HepG2 (cell line): ENCODE measurements around the gene FAT1. TPM values are rescaled to one million over a fixed set of nuclear protein-coding genes. Genes with fewer than 3 reads are reported as not detected.
A peak's percentile ranks its signal among the peaks of the same experiment; 100 is the strongest.

Experiments
- ATAC-seq: fragments of 200-7000 bp; cut with Tn5 transposase; 3 replicates; pipeline ENCODE4 v1.9.1; 2020; ENCODE audit warnings: mild to moderate bottlenecking, moderate library complexity
- BruUV-seq: library from RNA; stranded (reverse); fragments of 400-500 nt; replicated peaks from 2 replicates; lab custom pipeline; 2021; lab: Mats Ljungman, UMichigan
- CTCF ChIA-PET: fragments of 300-600 bp; formaldehyde crosslinking; extraction: SDS; loops from one replicate; lab custom pipeline; 2021; ENCODE audit warnings: low total read pairs, inconsistent platforms, low intra/inter-chr PET ratio; lab: Yijun Ruan, JAX
- POLR2A ChIA-PET: fragments of 350-600 bp; sonication (Branson Sonifier 250); formaldehyde crosslinking; loops from one replicate; lab custom pipeline; 2020; ENCODE audit warnings: antibody characterized with exemption, inconsistent platforms; lab: Yijun Ruan, JAX
- DNase-seq: peaks from one replicate; pipeline ENCODE4 v3.0.0-alpha.2; 2015; ENCODE audit warnings: low spot score
- FAIRE-seq: peaks from 3 replicates; lab custom pipeline; 2011; peaks lifted over from hg19 to GRCh38; lab: Jason Lieb, UNC
- H2AFZ ChIP-seq: one replicate; pipeline ENCODE4 v1.6.1; 2011; ENCODE audit warnings: low read length, inconsistent platforms
- H3K27ac ChIP-seq: fragments of 300-600 bp; 3 replicates; pipeline ENCODE4 v1.8.0; 2011; ENCODE audit warnings: mixed run types, mild to moderate bottlenecking, mixed read lengths, low read length, inconsistent platforms; ENCODE audit not compliant: insufficient read depth; ENCODE audit errors: extremely low read length
- H3K27me3 ChIP-seq, 2 experiments: fragments of 200-600 bp in 1 of 2; 2 replicates in 1 of 2; 3 replicates in 1 of 2; pipeline versions ENCODE4 v1.6.0 to v1.8.0; 2011; ENCODE audit warnings: low read length in 2 of 2, mild to moderate bottlenecking in 2 of 2, moderate library complexity in 2 of 2, inconsistent platforms in 1 of 2; ENCODE audit not compliant: insufficient read depth in 2 of 2, control insufficient read depth in 1 of 2
- H3K36me3 ChIP-seq, 2 experiments: fragments of 200-600 bp in 1 of 2; replicated peaks in 1 of 2; 2 replicates in 1 of 2; 3 replicates in 1 of 2; pipeline versions ENCODE4 v1.5.1 to v1.8.0; 2011; ENCODE audit warnings: low read length in 2 of 2, inconsistent platforms in 1 of 2; ENCODE audit not compliant: insufficient read depth in 2 of 2, control insufficient read depth in 1 of 2
- H3K4me1 ChIP-seq: 2 replicates; pipeline ENCODE4 v1.5.1; 2012; ENCODE audit warnings: low read length, inconsistent platforms; ENCODE audit not compliant: insufficient read depth
- H3K4me2 ChIP-seq: 2 replicates; pipeline ENCODE4 v1.6.0; 2011; ENCODE audit warnings: low read depth, low read length, inconsistent platforms
- H3K4me3 ChIP-seq, 3 experiments: fragments of 200-600 bp in 1 of 3; sonication (generic), shearing (Covaris generic) in 1 of 3; replicated peaks in 1 of 3; 2 replicates each; pipeline ENCODE4 v1.5.1; 2011 to 2016; ENCODE audit warnings: low read length in 3 of 3, inconsistent platforms in 2 of 3, low read depth in 2 of 3, mild to moderate bottlenecking in 2 of 3, control low read depth in 1 of 3, mixed read lengths in 1 of 3; ENCODE audit not compliant: insufficient read depth in 1 of 3
- H3K79me2 ChIP-seq: one replicate; pipeline ENCODE4 v1.6.1; 2011; ENCODE audit warnings: low read length, inconsistent platforms; ENCODE audit not compliant: insufficient read depth
- H3K9ac ChIP-seq: 2 replicates; pipeline ENCODE4 v1.6.0; 2011; ENCODE audit warnings: mild to moderate bottlenecking, low read depth, low read length, inconsistent platforms; ENCODE audit not compliant: insufficient read depth
- H3K9me3 ChIP-seq: 2 replicates; pipeline ENCODE4 v1.5.1; 2012; ENCODE audit warnings: mild to moderate bottlenecking, low read length
- H4K20me1 ChIP-seq: 2 replicates; pipeline ENCODE4 v1.6.0; 2011; ENCODE audit warnings: inconsistent platforms, mild to moderate bottlenecking, low read length, moderate library complexity; ENCODE audit not compliant: insufficient read depth
- ATM ChIP-seq: fragments of 450-650 bp; IDR thresholded peaks from 2 replicates; pipeline ENCODE4 v1.7.1; 2017; ENCODE audit warnings: mild to moderate bottlenecking, borderline replicate concordance
- BRCA1 ChIP-seq: sonication (generic); formaldehyde crosslinking; IDR thresholded peaks from 2 replicates; pipeline ENCODE4 v1.4.0; 2020; ENCODE audit warnings: missing genetic modification reagents
- CENPT ChIP-seq: sonication (generic); formaldehyde crosslinking; IDR thresholded peaks from 2 replicates; pipeline ENCODE4 v1.8.0; 2022; ENCODE audit warnings: low read depth, mild to moderate bottlenecking, moderate library complexity, missing genetic modification reagents
- CHD4 ChIP-seq: fragments of 200-600 bp; sonication (generic); IDR thresholded peaks from 2 replicates; pipeline ENCODE4 v1.7.0; 2017; ENCODE audit warnings: mild to moderate bottlenecking, low read length, borderline replicate concordance
- GTF3A ChIP-seq: sonication (generic); formaldehyde crosslinking; conservative IDR thresholded peaks from 2 replicates; pipeline ENCODE4 v1.4.0; 2020; ENCODE audit warnings: mild to moderate bottlenecking, missing genetic modification reagents
- MBD4 ChIP-seq: IDR thresholded peaks from 2 replicates; pipeline ENCODE4 v1.6.1; 2012; ENCODE audit warnings: low read length, inconsistent platforms, borderline replicate concordance
- MIXL1 ChIP-seq: IDR thresholded peaks from 2 replicates; pipeline ENCODE4 v1.6.1; 2016
- NFYB ChIP-seq: sonication (generic); formaldehyde crosslinking; IDR thresholded peaks from 2 replicates; pipeline ENCODE4 v1.4.0; 2020; ENCODE audit warnings: missing genetic modification reagents
- NKX3-1 ChIP-seq: sonication (generic); formaldehyde crosslinking; IDR thresholded peaks from 2 replicates; pipeline ENCODE4 v1.5.0; 2020; ENCODE audit warnings: missing genetic modification reagents
- PAXIP1 ChIP-seq: sonication (generic); formaldehyde crosslinking; conservative IDR thresholded peaks from 2 replicates; pipeline ENCODE4 v1.4.0; 2020; ENCODE audit warnings: mild to moderate bottlenecking, missing genetic modification reagents, moderate library complexity
- POGK ChIP-seq: sonication (generic); formaldehyde crosslinking; conservative IDR thresholded peaks from 2 replicates; pipeline ENCODE4 v1.8.0; 2022; ENCODE audit warnings: mild to moderate bottlenecking, moderate library complexity, missing genetic modification reagents
- POGZ ChIP-seq: sonication (generic); formaldehyde crosslinking; IDR thresholded peaks from 2 replicates; pipeline ENCODE4 v1.4.0; 2020; ENCODE audit warnings: mild to moderate bottlenecking, missing genetic modification reagents
- SCMH1 ChIP-seq: sonication (generic); formaldehyde crosslinking; IDR thresholded peaks from 2 replicates; pipeline ENCODE4 v1.9.0; 2021; ENCODE audit warnings: missing genetic modification reagents, mild to moderate bottlenecking, borderline replicate concordance
- SNAPC2 ChIP-seq: sonication (generic); formaldehyde crosslinking; IDR thresholded peaks from 2 replicates; pipeline ENCODE4 v1.8.1; 2022; ENCODE audit warnings: mild to moderate bottlenecking, missing genetic modification reagents
- SPEN ChIP-seq: sonication (generic); formaldehyde crosslinking; IDR thresholded peaks from 2 replicates; pipeline ENCODE4 v1.5.1; 2020; ENCODE audit warnings: low read depth, mild to moderate bottlenecking, missing genetic modification reagents
- TARDBP ChIP-seq: sonication (generic); formaldehyde crosslinking; IDR thresholded peaks from 2 replicates; pipeline ENCODE4 v1.8.0; 2022; ENCODE audit warnings: mild to moderate bottlenecking, missing genetic modification reagents
- ZNF512 ChIP-seq: sonication (generic); formaldehyde crosslinking; IDR thresholded peaks from 2 replicates; pipeline ENCODE4 v1.4.0; 2020; ENCODE audit warnings: mild to moderate bottlenecking, missing genetic modification reagents
- ZNF556 ChIP-seq: sonication (generic); formaldehyde crosslinking; IDR thresholded peaks from 2 replicates; pipeline ENCODE4 v1.4.0; 2020; ENCODE audit warnings: mild to moderate bottlenecking, missing genetic modification reagents, borderline replicate concordance
- WGBS: methylation state at CpG from one replicate; pipeline ENCODE4 v1.1.6; 2017; ENCODE audit warnings: low lambda C conversion rate; 5-methylcytosine and 5-hydroxymethylcytosine counted together
- in situ Hi-C: cut with HindIII; loops from 2 replicates; pipeline ENCODE4 v1.10.0; 2017; ENCODE audit warnings: low pct_unique_long_range_greater_than_20kb; ENCODE audit not compliant: extremely low pct_ligation_motif_present
- intact Hi-C: fragments of 100-400 bp; cut with micrococcal nuclease; formaldehyde crosslinking; loops from one replicate; pipeline ENCODE4 v1.10.0; 2022; ENCODE audit not compliant: unreplicated experiment
- polyA plus RNA-seq, 8 experiments: library from polyadenylated mRNA; depleted of rRNA in 3 of 8; stranded (reverse) in 7 of 8; unstranded in 1 of 8; fragments of >200 nt; fragmentation: Illumina TruSeq in 4 of 8; extraction: Trizol in 4 of 8; gene quantifications; 2 replicates each; pipeline versions ENCODE4 v1.2.1 to v1.2.3, GENCODE V29; 2011 to 2016; ENCODE audit warnings: low read depth in 4 of 8, missing spikeins in 1 of 8, mixed read lengths in 1 of 8; ENCODE audit not compliant: insufficient read depth in 1 of 8
- total RNA-seq, 5 experiments: library from RNA; depleted of rRNA; stranded (reverse); fragments of >200 nt; fragmentation: Illumina TruSeq; extraction: Trizol; gene quantifications; 2 replicates each; pipeline ENCODE4 v1.2.3, GENCODE V29; 2016; ENCODE audit warnings: low read depth in 1 of 5

Gene FAT1
- total and polyA plus RNA-seq, 2 of the 13 experiments (the other 11 are each of a cell fraction or from before 2014, with no cell fraction given) = 185 to 216 TPM

GRCh38 chr4:186644311-186644638 lies 79.4 kb downstream of the FAT1 start:
- Histone ChIP-seq H2AFZ (no peak overlapping the region), H3K4me3 (peak overlapping the region in 1 of 3 experiments; percentile 22; a peak in 2 of 6 replicates), H3K27me3 (no peaks in the 10 kb centered on the region), H3K36me3 (peaks cover 3 to 15% of the 10 kb centered on the region in 2 experiments), H4K20me1 (no peaks in the 10 kb centered on the region), H3K4me2 (peak overlapping the region; percentile 58), H3K9me3 (no peaks in the 10 kb centered on the region), H3K4me1 (peaks cover 54% of the 10 kb centered on the region), H3K27ac (peak overlapping the region; percentile 87), H3K79me2 (peaks cover 41% of the 10 kb centered on the region), H3K9ac (peak overlapping the region; percentile 65)
- in situ Hi-C loops = no loop called here
- TSS peak; percentile 66 for BruUV-seq
- WGBS = 28% methylated on average over 2 of the region's 2 CpGs
- intact Hi-C loops = no loop called here
- DNase-seq (no peak), ATAC-seq (peak; percentile 23), FAIRE-seq (no peak)
- ChIA-PET POLR2A (interaction anchor here (1.2 to 1.5 kb wide), 2 partner anchors 14 to 80 kb away, joined by 3 to 8 read pairs; partner anchors contain the start of gene FAT1), CTCF (no interaction called here)
- TF ChIP-seq GTF3A (no peak), TARDBP (CRISPR knock-in tag) (0 out of 2 replicates have a peak, but pooled peaks have one; percentile 4), SCMH1 (CRISPR knock-in tag) (no peak), BRCA1 (CRISPR knock-in tag) (0 out of 2 replicates have a peak, but pooled peaks have one; percentile 45), POGZ (CRISPR knock-in tag) (0 out of 2 replicates have a peak, but pooled peaks have one; percentile 3), ZNF556 (CRISPR knock-in tag) (peak; percentile 34; the same call in 1 of the 2 replicates), CENPT (no peak), SPEN (CRISPR knock-in tag) (peak; percentile 6; the same call in 1 of the 2 replicates), MIXL1 (peak; percentile 3; the same call in 1 of the 2 replicates), PAXIP1 (CRISPR knock-in tag) (peak; percentile 6; the same call in 1 of the 2 replicates), POGK (CRISPR knock-in tag) (0 out of 2 replicates have a peak, but pooled peaks have one; percentile 34), MBD4 (0 out of 2 replicates have a peak, but pooled peaks have one; percentile 10), SNAPC2 (CRISPR knock-in tag) (0 out of 2 replicates have a peak, but pooled peaks have one; percentile 50), NFYB (no peak), ATM (no peak), NKX3-1 (0 out of 2 replicates have a peak, but pooled peaks have one; percentile 51), ZNF512 (CRISPR knock-in tag) (no peak), CHD4 (peak; percentile 92; the same call in 1 of the 2 replicates)
